HCT116 (cell line): ENCODE data around the gene CCL18. TPM values are rescaled to one million over a fixed set of nuclear protein-coding genes. Genes with fewer than 3 reads are reported as not detected.

Source experiments
- ATAC-seq: fragments of 200-7000 bp; cut with Tn5 transposase; 2 replicates; pipeline ENCODE4 v1.9.1; 2020; ENCODE audit warnings: mild to moderate bottlenecking, moderate library complexity
- BruUV-seq: library from RNA; stranded (reverse); fragments of 400-500 nt; replicated peaks from 2 replicates; lab custom pipeline; 2021; lab: Mats Ljungman, UMichigan
- CTCF ChIA-PET: fragments of 300-600 bp; sonication (Branson Sonifier 250); formaldehyde crosslinking; loops from one replicate; lab custom pipeline; 2021; ENCODE audit warnings: antibody characterized with exemption; lab: Charles Lee
- POLR2A ChIA-PET: fragments of 300-600, 350-600 bp; sonication (Branson Sonifier 250); formaldehyde crosslinking; loops from one replicate; lab custom pipeline; 2021; ENCODE audit warnings: antibody characterized with exemption; lab: Charles Lee
- RAD21 ChIA-PET, 2 experiments: fragments of 300-600 bp; sonication (Branson Sonifier 250); formaldehyde crosslinking; loops; one replicate each; lab custom pipeline; 2023; ENCODE audit warnings: low total read pairs in 2 of 2; ENCODE audit not compliant: uncharacterized antibody in 2 of 2, unreplicated experiment in 2 of 2, low non-redundant PET in 1 of 2; lab: Charles Lee
- DNase-seq: peaks from one replicate; pipeline ENCODE4 v3.0.0-alpha.2; 2010; ENCODE audit warnings: low read depth, low spot score
- H2AFZ ChIP-seq: fragments of 200-600 bp; shearing (Covaris generic), sonication (generic); 2 replicates; pipeline ENCODE4 v1.6.1; 2017; ENCODE audit warnings: low read depth, mixed run types, mixed read lengths, antibody characterized with exemption, low read length; ENCODE audit not compliant: poor library complexity, severe bottlenecking
- H3K27ac ChIP-seq: 2 replicates; pipeline ENCODE4 v1.5.1; 2012; ENCODE audit warnings: low read depth, low read length
- H3K27me3 ChIP-seq: fragments of 200-600 bp; sonication (generic); 2 replicates; pipeline ENCODE4 v1.6.1; 2016; ENCODE audit warnings: mixed run types, low read length, mixed read lengths; ENCODE audit not compliant: insufficient read depth
- H3K36me3 ChIP-seq, 2 experiments: fragments of 200-500 bp in 1 of 2; fragments of 200-600 bp in 1 of 2; sonication (Bioruptor generic) in 1 of 2; sonication (generic) in 1 of 2; 2 replicates each; pipeline versions ENCODE4 v1.5.1 to v1.6.1; 2014 to 2016; ENCODE audit warnings: low read length in 2 of 2, inconsistent platforms in 1 of 2, mixed read lengths in 1 of 2, mixed run types in 1 of 2; ENCODE audit not compliant: insufficient read depth in 2 of 2, control insufficient read depth in 1 of 2
- H3K4me1 ChIP-seq, 2 experiments: fragments of 200-600 bp in 1 of 2; sonication (generic) in 1 of 2; 2 replicates each; pipeline versions ENCODE4 v1.5.1 to v1.6.1; 2012 to 2017; ENCODE audit warnings: low read length in 2 of 2, inconsistent platforms in 1 of 2, mild to moderate bottlenecking in 1 of 2, mixed read lengths in 1 of 2, mixed run types in 1 of 2, moderate library complexity in 1 of 2; ENCODE audit not compliant: insufficient read depth in 2 of 2, control insufficient read depth in 1 of 2
- H3K4me2 ChIP-seq: fragments of 200-600 bp; sonication (generic); 2 replicates; pipeline ENCODE4 v1.6.1; 2017; ENCODE audit warnings: mixed run types, low read length, mixed read lengths
- H3K4me3 ChIP-seq, 2 experiments: fragments of 200-600 bp in 1 of 2; sonication (generic) in 1 of 2; replicated peaks in 1 of 2; 2 replicates each; pipeline ENCODE4 v1.5.1; 2011 to 2016; ENCODE audit warnings: low read length in 2 of 2, control low read depth in 1 of 2, low read depth in 1 of 2, mild to moderate bottlenecking in 1 of 2, mixed read lengths in 1 of 2, mixed run types in 1 of 2
- H3K79me2 ChIP-seq: fragments of 200-600 bp; sonication (generic); 2 replicates; pipeline ENCODE4 v1.6.1; 2017; ENCODE audit warnings: mild to moderate bottlenecking, mixed run types, low read length, moderate library complexity, mixed read lengths; ENCODE audit not compliant: insufficient read depth
- H3K9ac ChIP-seq: fragments of 200-600 bp; sonication (generic); 2 replicates; pipeline ENCODE4 v1.6.1; 2016; ENCODE audit warnings: low read length, mixed read lengths
- H3K9me2 ChIP-seq: fragments of 200-600 bp; sonication (generic), shearing (Covaris generic); 2 replicates; pipeline ENCODE4 v1.6.1; 2017; ENCODE audit warnings: mixed run types, mild to moderate bottlenecking, moderate library complexity; ENCODE audit not compliant: insufficient read depth
- H3K9me3 ChIP-seq, 2 experiments: fragments of 200-500 bp in 1 of 2; fragments of 200-600 bp in 1 of 2; sonication (Bioruptor generic) in 1 of 2; sonication (generic) in 1 of 2; 2 replicates each; pipeline ENCODE4 v1.6.1; 2014 to 2017; ENCODE audit warnings: low read length in 2 of 2, mixed read lengths in 2 of 2, inconsistent platforms in 1 of 2, low read depth in 1 of 2, mild to moderate bottlenecking in 1 of 2, mixed run types in 1 of 2, moderate library complexity in 1 of 2; ENCODE audit not compliant: control insufficient read depth in 1 of 2, insufficient read depth in 1 of 2
- H4K20me1 ChIP-seq: fragments of 200-600 bp; sonication (generic), shearing (Covaris generic); 2 replicates; pipeline ENCODE4 v1.6.1; 2017; ENCODE audit warnings: mixed run types, mild to moderate bottlenecking, moderate library complexity; ENCODE audit not compliant: insufficient read depth
- CBX3 ChIP-seq: IDR thresholded peaks from 2 replicates; pipeline ENCODE4 v1.6.1; 2012; ENCODE audit warnings: low read depth
- CTCF ChIP-seq, 3 experiments: fragments of 200-600 bp in 1 of 3; sonication (generic) in 1 of 3; IDR thresholded peaks in 2 of 3; conservative IDR thresholded peaks in 1 of 3; 2 replicates each; pipeline ENCODE4 v1.5.1; 2012 to 2017; ENCODE audit warnings: low read depth in 2 of 3, low read length in 2 of 3, antibody characterized with exemption in 1 of 3, borderline replicate concordance in 1 of 3, control low read depth in 1 of 3, mild to moderate bottlenecking in 1 of 3, mixed read lengths in 1 of 3, mixed run types in 1 of 3, moderate library complexity in 1 of 3; ENCODE audit not compliant: insufficient read depth in 1 of 3
- EZH2phosphoT487 ChIP-seq: fragments of 200-600 bp; IDR thresholded peaks from 2 replicates; pipeline ENCODE4 v1.6.1; 2018; ENCODE audit warnings: antibody characterized with exemption, borderline replicate concordance
- REST ChIP-seq: IDR thresholded peaks from 2 replicates; pipeline ENCODE4 v1.6.1; 2012; ENCODE audit warnings: low read depth
- SP1 ChIP-seq: IDR thresholded peaks from 2 replicates; pipeline ENCODE4 v1.6.1; 2012; ENCODE audit warnings: low read depth
- ZBTB33 ChIP-seq: IDR thresholded peaks from 2 replicates; pipeline ENCODE4 v1.6.1; 2011; ENCODE audit warnings: mild to moderate bottlenecking, low read length, moderate library complexity; ENCODE audit not compliant: insufficient replicate concordance; ENCODE audit errors: extremely low read depth
- intact Hi-C: fragments of 100-400 bp; cut with micrococcal nuclease; formaldehyde crosslinking; loops from 2 replicates; pipeline ENCODE4 v1.10.0; 2022
- total RNA-seq: library from RNA; stranded (reverse); gene quantifications from one replicate; pipeline ENCODE4 v1.2.1, GENCODE V29; 2021; ENCODE audit not compliant: unreplicated experiment

The CCL18 gene
- total RNA-seq, 1 experiment from 2014 or later = not detected

GRCh38 chr17:36105781-36106492 is 41.9 kb downstream of the CCL18 start (continued):
- TF ChIP-seq ZBTB33 = no peak

- no peaks in the 10 kb centered on the region for H3K9me3 ChIP-seq
- H3K27ac ChIP-seq = no peak overlapping the region
- no peak overlapping the region for H3K9ac ChIP-seq
- intact Hi-C loops = no loop called here
- no peaks in the 10 kb centered on the region for H3K4me1 ChIP-seq
- no peaks in the 10 kb centered on the region for H3K79me2 ChIP-seq
- no peaks in the 10 kb centered on the region for H4K20me1 ChIP-seq
- H3K9me2 ChIP-seq = no peaks in the 10 kb centered on the region
- TF ChIP-seq REST = no peak
- no peak for TF ChIP-seq SP1
- no peak for TF ChIP-seq EZH2phosphoT487
- no peak for TF ChIP-seq CTCF (IDR thresholded peaks at IDR 0.05 in 2 of 3, conservative IDR thresholded peaks at IDR 0.05 in 1 of 3; ENCODE audit: borderline replicate concordance in 1 of 3, insufficient read depth in 1 of 3, low read depth in 2 of 3, low read length in 2 of 3)
- no peak for TF ChIP-seq CBX3
- H3K4me2 ChIP-seq = no peak overlapping the region
- ChIA-PET POLR2A (no interaction called here), RAD21 (no interaction called here), CTCF (no interaction called here)
- BruUV-seq = no TSS peak
- ATAC-seq = no peak
- no peaks in the 10 kb centered on the region for H3K36me3 ChIP-seq
- H2AFZ ChIP-seq = no peak overlapping the region
- 0 out of 2 replicates have a peak, but pooled peaks cover 4% of the 10 kb centered on the region for H3K27me3 ChIP-seq
- H3K4me3 ChIP-seq = no peak overlapping the region
- DNase-seq = no peak
Measured at GRCh38 chr17:36106493-36106835, 42.4 kb downstream of the CCL18 start.
